Thyroid gland (tissue), 4 donors: ENCODE measurements around the gene GARIN1A. TPM values are rescaled to one million over a fixed set of nuclear protein-coding genes. Genes with fewer than 3 reads are reported as not detected.

Source experiments
- DNase-seq, 2 donors: peaks; one replicate each; pipeline ENCODE4 v3.0.0-alpha.2; 2019
- H3K27ac ChIP-seq, 3 donors: fragments of 200-600 bp; sonication (generic); 1 replicate in 2 of 3; 2 replicates in 1 of 3; pipeline ENCODE4 v1.5.1; 2016 to 2019; ENCODE audit warnings: mild to moderate bottlenecking in 1 of 3, moderate library complexity in 1 of 3
- H3K27me3 ChIP-seq: fragments of 200-600 bp; sonication (generic); one replicate; pipeline ENCODE4 v1.5.1; 2019
- H3K36me3 ChIP-seq, 2 donors: fragments of 200-600 bp; sonication (generic); one replicate each; pipeline ENCODE4 v1.5.1; 2016 to 2019
- H3K4me1 ChIP-seq, 2 donors: fragments of 200-600 bp; sonication (generic); one replicate each; pipeline ENCODE4 v1.5.1; 2017 to 2019
- H3K4me3 ChIP-seq, 3 donors: fragments of 200-600 bp; sonication (generic); replicated peaks in 1 of 3; 1 replicate in 2 of 3; 2 replicates in 1 of 3; pipeline ENCODE4 v1.5.1; 2016; ENCODE audit warnings: mild to moderate bottlenecking in 1 of 3
- H3K9me3 ChIP-seq: fragments of 200-600 bp; sonication (generic); one replicate; pipeline ENCODE4 v1.5.1; 2017
- CTCF ChIP-seq, 6 experiments: fragments of 200-600 bp in 3 of 6; fragments of 450-650 bp in 3 of 6; sonication (generic) in 3 of 6; IDR thresholded peaks; one replicate each; pipeline ENCODE4 v1.5.1; 2016 to 2019; ENCODE audit warnings: antibody characterized with exemption in 6 of 6, mild to moderate bottlenecking in 2 of 6, inconsistent platforms in 1 of 6, moderate library complexity in 1 of 6
- POLR2A ChIP-seq, 2 donors: fragments of 450-650 bp; IDR thresholded peaks; one replicate each; pipeline ENCODE4 v1.6.1; 2017; ENCODE audit warnings: antibody characterized with exemption in 2 of 2, mild to moderate bottlenecking in 2 of 2, moderate library complexity in 1 of 2
- WGBS, 2 donors: methylation state at CpG; one replicate each; pipeline ENCODE4 v1.1.5; 2017; 5-methylcytosine and 5-hydroxymethylcytosine counted together
- intact Hi-C: fragments of 100-400 bp; cut with DNase I; formaldehyde crosslinking; loops from one replicate; pipeline ENCODE4 v1.15.1; 2023
- total RNA-seq, 4 donors: library from RNA; depleted of rRNA; stranded (reverse); fragments of >200 nt; gene quantifications; one replicate each; pipeline ENCODE4 v1.2.3, GENCODE V29; 2016

The GARIN1A gene
- total RNA-seq, 4 donors from 2014 or later, result 1.0 to 1.9 (median 1.6) TPM

DNA sequence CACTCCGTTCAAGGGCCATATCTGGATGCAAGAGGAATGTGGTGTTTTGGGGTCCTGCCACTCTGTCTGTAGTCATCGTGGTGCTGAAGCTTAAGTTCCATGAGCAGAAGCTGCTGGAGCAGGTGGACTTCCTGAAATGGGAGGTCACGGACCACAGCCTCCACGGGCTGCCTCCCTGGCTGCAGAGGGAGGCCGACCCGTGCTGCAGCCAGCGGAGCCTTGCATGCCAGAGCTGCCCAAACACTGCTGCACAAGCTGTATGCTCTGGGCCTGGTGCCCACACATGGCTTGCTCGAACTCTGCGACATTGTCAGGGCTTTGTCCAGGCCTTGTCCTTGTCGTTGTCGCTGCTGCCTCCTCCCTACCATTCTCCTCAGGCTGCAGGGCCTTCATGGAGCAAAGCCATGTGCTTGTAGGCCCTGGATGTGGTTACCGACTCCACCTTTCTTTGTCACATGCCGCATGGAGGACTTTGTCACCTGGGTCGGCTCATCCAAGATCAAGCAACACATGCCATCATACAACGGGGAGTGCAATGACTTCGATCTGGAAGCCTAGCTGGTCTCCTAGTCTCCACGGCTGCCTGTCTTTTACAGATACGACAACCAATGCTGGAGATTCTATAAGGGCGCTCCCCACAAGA lies 21.4 kb downstream of the GARIN1A start:
- intact Hi-C loops, result no loop called here
- TF ChIP-seq CTCF (IDR thresholded peaks at IDR 0.05), result no peak
- no peak for TF ChIP-seq POLR2A (IDR thresholded peaks at IDR 0.05)
- Histone ChIP-seq H3K9me3 (no peaks in the 10 kb centered on the region), H3K36me3 (no peaks in the 10 kb centered on the region), H3K27me3 (peaks cover 7% of the 10 kb centered on the region), H3K27ac (no peak overlapping the region), H3K4me3 (no peak overlapping the region), H3K4me1 (peaks cover 0 to 7% of the 10 kb centered on the region in 2 donors)
- 86 to 92% methylated on average over 15 to 18 of the region's 19 CpGs for WGBS, 2 donors
- DNase-seq, result no peak

DNA sequence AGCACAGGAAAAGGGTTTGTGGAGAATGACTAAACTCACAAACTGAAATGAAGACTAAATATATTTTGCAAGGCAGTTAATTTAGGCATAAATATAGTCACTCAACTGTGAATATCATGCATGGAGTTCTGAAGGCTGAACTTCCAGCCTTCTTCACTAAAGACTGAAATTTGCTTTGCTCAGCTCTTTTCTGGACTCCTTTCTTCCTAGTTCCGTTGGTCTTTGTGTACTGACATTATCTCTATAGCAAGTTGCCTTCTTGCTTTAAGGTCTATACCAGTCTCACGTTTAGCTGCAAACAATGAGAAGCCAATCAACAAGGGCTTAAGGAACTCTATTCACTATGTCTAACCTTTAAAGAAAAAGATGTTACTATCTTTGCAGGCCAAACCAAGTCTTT lies 22.6 kb downstream of the GARIN1A start:
- TF ChIP-seq POLR2A (IDR thresholded peaks at IDR 0.05), result no peak
- TF ChIP-seq CTCF (IDR thresholded peaks at IDR 0.05), result no peak
- H3K27ac ChIP-seq, result no peak overlapping the region
- no peak overlapping the region for H3K4me3 ChIP-seq
- H3K4me1 ChIP-seq, result peaks cover 0 to 7% of the 10 kb centered on the region in 2 donors
- H3K9me3 ChIP-seq, result no peaks in the 10 kb centered on the region
- H3K36me3 ChIP-seq, result no peaks in the 10 kb centered on the region
- WGBS, 2 donors, result 29 to 33% methylated on average over 2 of the region's 2 CpGs
- intact Hi-C loops, result no loop called here
- DNase-seq, result no peak
- H3K27me3 ChIP-seq, result peaks cover 7% of the 10 kb centered on the region

- no peaks in the 10 kb centered on the region for H3K36me3 ChIP-seq
- H3K27me3 ChIP-seq, result peaks cover 7% of the 10 kb centered on the region
- no peak for TF ChIP-seq POLR2A (IDR thresholded peaks at IDR 0.05)
- no peak for TF ChIP-seq CTCF (IDR thresholded peaks at IDR 0.05)
- WGBS, 2 donors, result 5% methylated on average over 37 of the region's 37 CpGs
- peaks cover 0 to 7% of the 10 kb centered on the region in 2 donors for H3K4me1 ChIP-seq
- peak; percentile 21 to 27 for DNase-seq
- no peak overlapping the region for H3K4me3 ChIP-seq
- H3K9me3 ChIP-seq, result no peaks in the 10 kb centered on the region
- no peak overlapping the region for H3K27ac ChIP-seq
- intact Hi-C loops, result no loop called here
Observed at GRCh38 chr7:128697302-128697905, 25.3 kb downstream of the GARIN1A start.

- peaks cover 0 to 7% of the 10 kb centered on the region in 2 donors for H3K4me1 ChIP-seq
- no peak overlapping the region for H3K27ac ChIP-seq
- H3K9me3 ChIP-seq, result no peaks in the 10 kb centered on the region
- WGBS, 2 donors, result 78 to 81% methylated on average over 3 of the region's 3 CpGs
- intact Hi-C loops, result no loop called here
- TF ChIP-seq CTCF (IDR thresholded peaks at IDR 0.05), result no peak
- H3K36me3 ChIP-seq, result no peaks in the 10 kb centered on the region
- no peak for DNase-seq
- H3K27me3 ChIP-seq, result peaks cover 7% of the 10 kb centered on the region
- no peak overlapping the region for H3K4me3 ChIP-seq
Observed at GRCh38 chr7:128699196-128699712, 27.2 kb downstream of the GARIN1A start.

DNA sequence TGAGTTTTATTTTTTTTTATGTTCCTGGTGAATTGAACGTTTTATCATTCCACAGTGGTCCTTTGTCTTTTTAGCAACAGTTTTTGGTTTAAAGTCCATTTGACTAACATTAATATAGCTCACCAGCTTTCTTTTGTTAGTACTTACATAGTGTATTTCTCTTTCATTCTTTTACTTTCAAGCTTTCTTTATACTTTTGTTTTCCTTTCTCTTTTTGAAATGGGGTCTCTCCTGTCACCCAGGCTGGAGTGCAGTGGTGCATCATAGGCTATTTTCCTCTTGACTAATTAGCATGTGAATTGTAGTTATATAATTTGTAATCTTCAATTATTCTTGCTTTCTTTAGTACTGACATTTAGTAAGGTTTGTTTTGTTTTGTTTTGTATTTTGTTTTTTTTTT lies 27.8 kb downstream of the GARIN1A start:
- H3K27ac ChIP-seq, result no peak overlapping the region
- DNase-seq, result no peak
- TF ChIP-seq POLR2A (IDR thresholded peaks at IDR 0.05) (no peak), CTCF (IDR thresholded peaks at IDR 0.05) (no peak)
- no peaks in the 10 kb centered on the region for H3K36me3 ChIP-seq
- H3K27me3 ChIP-seq, result peaks cover 7% of the 10 kb centered on the region
- intact Hi-C loops, result no loop called here
- peaks cover 0 to 7% of the 10 kb centered on the region in 2 donors for H3K4me1 ChIP-seq
- 80 to 89% methylated on average over 1 of the region's 1 CpG for WGBS, 2 donors
- H3K4me3 ChIP-seq, result no peak overlapping the region
- no peaks in the 10 kb centered on the region for H3K9me3 ChIP-seq
